Panc1 (cell line): ENCODE measurements around the gene TMEM182.

Source experiments
- CTCF ChIP-seq: fragments of 450-650 bp; IDR thresholded peaks from 2 replicates; pipeline ENCODE4 v1.5.1; 2017; ENCODE audit warnings: mild to moderate bottlenecking
- POLR2AphosphoS5 ChIP-seq: IDR thresholded peaks from 2 replicates; pipeline ENCODE4 v1.6.1; 2012; ENCODE audit warnings: mild to moderate bottlenecking, low read depth, low read length, moderate library complexity
- SIN3A ChIP-seq: IDR thresholded peaks from 2 replicates; pipeline ENCODE4 v1.6.1; 2012; ENCODE audit warnings: low read depth, mild to moderate bottlenecking, low read length, moderate library complexity, borderline replicate concordance; ENCODE audit not compliant: insufficient read depth
- TCF7L2 ChIP-seq: IDR thresholded peaks from 2 replicates; pipeline ENCODE4 v1.6.1; 2011; ENCODE audit warnings: mild to moderate bottlenecking, low read depth, low read length, inconsistent platforms
- TF ChIP-seq, protein P1 (sequence below), 2 experiments: IDR thresholded peaks; 2 replicates each; pipeline ENCODE4 v1.6.1; 2011 to 2012; ENCODE audit warnings: low read depth in 2 of 2, control low read depth in 1 of 2, low read length in 1 of 2, mild to moderate bottlenecking in 1 of 2, moderate library complexity in 1 of 2; ENCODE audit not compliant: insufficient read depth in 1 of 2

DNA sequence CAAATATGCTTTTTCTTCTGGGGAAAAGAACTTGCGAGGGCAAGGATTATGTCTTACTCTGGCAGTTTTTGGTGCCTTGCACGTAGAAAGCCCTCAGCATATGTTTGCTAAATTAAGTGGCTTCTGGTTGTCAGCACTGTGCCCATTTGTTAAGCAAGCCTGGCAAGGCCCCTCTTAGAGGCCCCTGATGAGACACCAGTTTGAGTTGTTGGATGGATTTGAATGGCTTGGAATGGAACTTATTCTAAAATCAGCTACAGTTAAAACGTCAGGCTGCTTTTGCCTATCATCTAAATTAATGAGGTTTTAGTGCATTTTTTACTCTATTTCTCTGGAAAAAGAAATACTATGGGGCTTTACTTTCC is 28.2 kb downstream of the TMEM182 start:
- TF ChIP-seq CTCF (no peak), POLR2AphosphoS5 (no peak), SIN3A (no peak), TCF7L2 (no peak)
- TF ChIP-seq, protein P1, sequence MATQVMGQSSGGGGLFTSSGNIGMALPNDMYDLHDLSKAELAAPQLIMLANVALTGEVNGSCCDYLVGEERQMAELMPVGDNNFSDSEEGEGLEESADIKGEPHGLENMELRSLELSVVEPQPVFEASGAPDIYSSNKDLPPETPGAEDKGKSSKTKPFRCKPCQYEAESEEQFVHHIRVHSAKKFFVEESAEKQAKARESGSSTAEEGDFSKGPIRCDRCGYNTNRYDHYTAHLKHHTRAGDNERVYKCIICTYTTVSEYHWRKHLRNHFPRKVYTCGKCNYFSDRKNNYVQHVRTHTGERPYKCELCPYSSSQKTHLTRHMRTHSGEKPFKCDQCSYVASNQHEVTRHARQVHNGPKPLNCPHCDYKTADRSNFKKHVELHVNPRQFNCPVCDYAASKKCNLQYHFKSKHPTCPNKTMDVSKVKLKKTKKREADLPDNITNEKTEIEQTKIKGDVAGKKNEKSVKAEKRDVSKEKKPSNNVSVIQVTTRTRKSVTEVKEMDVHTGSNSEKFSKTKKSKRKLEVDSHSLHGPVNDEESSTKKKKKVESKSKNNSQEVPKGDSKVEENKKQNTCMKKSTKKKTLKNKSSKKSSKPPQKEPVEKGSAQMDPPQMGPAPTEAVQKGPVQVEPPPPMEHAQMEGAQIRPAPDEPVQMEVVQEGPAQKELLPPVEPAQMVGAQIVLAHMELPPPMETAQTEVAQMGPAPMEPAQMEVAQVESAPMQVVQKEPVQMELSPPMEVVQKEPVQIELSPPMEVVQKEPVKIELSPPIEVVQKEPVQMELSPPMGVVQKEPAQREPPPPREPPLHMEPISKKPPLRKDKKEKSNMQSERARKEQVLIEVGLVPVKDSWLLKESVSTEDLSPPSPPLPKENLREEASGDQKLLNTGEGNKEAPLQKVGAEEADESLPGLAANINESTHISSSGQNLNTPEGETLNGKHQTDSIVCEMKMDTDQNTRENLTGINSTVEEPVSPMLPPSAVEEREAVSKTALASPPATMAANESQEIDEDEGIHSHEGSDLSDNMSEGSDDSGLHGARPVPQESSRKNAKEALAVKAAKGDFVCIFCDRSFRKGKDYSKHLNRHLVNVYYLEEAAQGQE (IDR thresholded peaks at IDR 0.05; ENCODE audit: insufficient read depth in 1 of 2, low read depth in 2 of 2, low read length in 1 of 2) = no peak
